ENCODE measurements around the gene CLASP1. TPM values are rescaled to one million over a fixed set of nuclear protein-coding genes. Genes with fewer than 3 reads are reported as not detected.
"Not testable (repeated sequence)": the region's sequence is repeated elsewhere in the genome, so short reads cannot be mapped to it uniquely, and the experiment has no call there.

The CLASP1 gene
- total and polyA plus RNA-seq, 2 of the 8 experiments (the other 6 are each of a cell fraction or from before 2014, with no cell fraction given) = 7.3 to 53.9 TPM

GRCh38 chr2:121303531-121304263, 345.6 kb downstream of the CLASP1 start (continued):
- no peak for TF ChIP-seq MAFK (IDR thresholded peaks at IDR 0.05; ENCODE audit: low read depth, low read length)

DNA sequence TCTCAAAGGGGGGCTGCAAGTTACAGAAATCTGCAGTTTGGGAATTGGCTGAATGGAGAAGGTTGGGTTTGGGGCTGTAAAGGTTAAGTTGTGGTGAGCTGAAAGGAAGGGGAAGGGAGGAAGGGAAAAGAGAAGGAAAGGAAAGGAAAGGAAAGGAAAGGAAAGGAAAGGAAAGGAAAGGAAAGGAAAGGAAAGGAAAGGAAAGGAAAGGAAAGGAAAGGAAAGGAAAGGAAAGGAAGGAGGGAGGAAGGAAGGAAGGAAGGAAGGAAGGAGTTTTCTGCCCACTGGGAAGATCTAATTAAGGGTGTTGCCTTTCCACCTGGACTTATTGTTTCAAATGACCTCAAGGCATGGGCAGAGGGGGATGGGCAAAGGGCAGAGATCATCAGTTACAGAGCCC, 348.1 kb downstream of the CLASP1 start:
- H3K23ac ChIP-seq (ENCODE audit: insufficient read length); H3K18ac ChIP-seq (ENCODE audit: extremely low read depth, low read length); H3K4me2 ChIP-seq (ENCODE audit: insufficient read depth in 1 of 2, low read depth in 2 of 2, low read length in 2 of 2); H3K36me3 ChIP-seq (ENCODE audit: control insufficient read depth in 2 of 4, insufficient read depth in 4 of 4, low read length in 3 of 4); H3K23me2 ChIP-seq (ENCODE audit: low read depth, low read length); H4K8ac ChIP-seq (ENCODE audit: extremely low read depth, insufficient read depth, low read length); H2BK5ac ChIP-seq (ENCODE audit: low read depth, low read length); H3K4ac ChIP-seq (replicated peaks; ENCODE audit: insufficient read length, low read depth, low read length); H3K4me3 ChIP-seq (ENCODE audit: extremely low read depth in 1 of 4, insufficient read depth in 2 of 4, low read depth in 3 of 4, low read length in 4 of 4); H3K4me1 ChIP-seq (replicated peaks in 1 of 4; ENCODE audit: control insufficient read depth in 3 of 4, insufficient read depth in 4 of 4, low read length in 3 of 4); H2BK12ac ChIP-seq (ENCODE audit: low read depth, low read length); H2AFZ ChIP-seq (ENCODE audit: low read length); H3K14ac ChIP-seq (ENCODE audit: insufficient read length); H4K91ac ChIP-seq (replicated peaks; ENCODE audit: insufficient read length, low read length); H3K27ac ChIP-seq (ENCODE audit: low read depth, low read length); H4K5ac ChIP-seq (ENCODE audit: insufficient read length, low read depth, low read length); H3K9ac ChIP-seq (replicated peaks in 1 of 4; ENCODE audit: extremely low read depth in 1 of 4, low read depth in 3 of 4, low read length in 3 of 4); H2BK120ac ChIP-seq (replicated peaks; ENCODE audit: low read depth, low read length); H3K27me3 ChIP-seq (replicated peaks in 1 of 4; ENCODE audit: control insufficient read depth in 3 of 4, extremely low read depth in 1 of 4, insufficient read depth in 3 of 4, low read length in 3 of 4); DNase-seq (ENCODE audit: low read depth in 1 of 2, low spot score in 2 of 2); H2AK5ac ChIP-seq (ENCODE audit: low read depth, low read length); H3K79me2 ChIP-seq (ENCODE audit: control insufficient read depth in 1 of 2, insufficient read depth in 2 of 2, low read length in 2 of 2); H3K9me3 ChIP-seq (ENCODE audit: insufficient read depth in 2 of 2, low read depth in 1 of 2, low read length in 1 of 2); H2BK20ac ChIP-seq (ENCODE audit: low read length); H4K20me1 ChIP-seq (replicated peaks in 1 of 2; ENCODE audit: control insufficient read depth in 1 of 2, insufficient read depth in 2 of 2, low read length in 2 of 2); H3K79me1 ChIP-seq (ENCODE audit: low read depth, low read length); H2BK15ac ChIP-seq (ENCODE audit: low read length); FAIRE-seq; H3K56ac ChIP-seq (replicated peaks; ENCODE audit: insufficient read length, low read depth, low read length): not testable (repeated sequence)
- ChIA-PET POLR2A (ENCODE audit: partially characterized antibody) (interaction anchor here (2.0 kb wide), 1 partner anchor 226 kb away, joined by 5 read pairs; no protein-coding TSS in a partner anchor), CTCF (ENCODE audit: partially characterized antibody) (interaction anchor here (0.6 to 2.1 kb wide), 5 partner anchors 13 to 206 kb away, joined by 3 to 7 read pairs (median 3); no protein-coding TSS in a partner anchor)

Measured in H1 (cell line).